Measurements from ENCODE around the gene CTDSP1.

- TF ChIP-seq CTCF (IDR thresholded peaks at IDR 0.05) (no peak), POLR2A (IDR thresholded peaks at IDR 0.05) (no peak), POLR2AphosphoS5 (IDR thresholded peaks at IDR 0.05) (no peak), EP300 (IDR thresholded peaks at IDR 0.05; ENCODE audit: low read depth) (no peak)
Observed at GRCh38 chr2:218384975-218385374, 14.7 kb upstream of the CTDSP1 start.

Data from transverse colon (tissue), 4 donors.